Glutamatergic neuron (in vitro differentiated cells): ENCODE measurements around the gene FLNA. TPM values are rescaled to one million over a fixed set of nuclear protein-coding genes. Genes with fewer than 3 reads are reported as not detected.

Experiments
- DNase-seq: peaks from one replicate; pipeline ENCODE4 v3.0.0; 2022
- H3K27ac Mint-ChIP-seq: one replicate; pipeline ENCODE4 v1.8.0; 2020; ENCODE audit warnings: mild to moderate bottlenecking, mixed read lengths, inconsistent platforms; ENCODE audit not compliant: unreplicated experiment
- H3K27me3 Mint-ChIP-seq: one replicate; pipeline ENCODE4 v1.8.0; 2020; ENCODE audit warnings: mild to moderate bottlenecking, moderate library complexity, mixed read lengths, inconsistent platforms; ENCODE audit not compliant: unreplicated experiment
- H3K36me3 Mint-ChIP-seq: one replicate; pipeline ENCODE4 v1.8.0; 2020; ENCODE audit warnings: mild to moderate bottlenecking, mixed read lengths, inconsistent platforms; ENCODE audit not compliant: unreplicated experiment
- H3K4me1 Mint-ChIP-seq: one replicate; pipeline ENCODE4 v1.8.0; 2020; ENCODE audit warnings: mild to moderate bottlenecking, low read depth, mixed read lengths, inconsistent platforms; ENCODE audit not compliant: unreplicated experiment
- H3K4me3 Mint-ChIP-seq: one replicate; pipeline ENCODE4 v1.8.0; 2020; ENCODE audit warnings: mild to moderate bottlenecking, mixed read lengths, inconsistent platforms; ENCODE audit not compliant: unreplicated experiment
- H3K9me3 Mint-ChIP-seq: one replicate; pipeline ENCODE4 v1.8.0; 2020; ENCODE audit warnings: mild to moderate bottlenecking, moderate library complexity, mixed read lengths, inconsistent platforms; ENCODE audit not compliant: unreplicated experiment
- CTCF ChIP-seq: fragments of 200-600 bp; sonication (generic); IDR thresholded peaks from one replicate; pipeline ENCODE4 v1.5.0; 2021; ENCODE audit not compliant: partially characterized antibody, unreplicated experiment
- total RNA-seq: library from RNA; stranded (reverse); fragmentation: NEBNext Ultra II Directional; extraction: Animal tissue kit (Norgen Biotek cat#: 25700); gene quantifications from one replicate; pipeline ENCODE4 v1.2.1, GENCODE V29; 2021; ENCODE audit not compliant: unreplicated experiment

Gene FLNA
- total RNA-seq, 1 donor from 2014 or later, result 499 TPM

- Mint-ChIP-seq H3K4me1 (peaks cover 2% of the 10 kb centered on the region), H3K36me3 (no peaks in the 10 kb centered on the region), H3K27me3 (peaks cover 6% of the 10 kb centered on the region), H3K9me3 (peaks cover 9% of the 10 kb centered on the region), H3K4me3 (peak overlapping the region; percentile 55), H3K27ac (no peak overlapping the region)
- TF ChIP-seq CTCF, result no peak
- DNase-seq, result no peak
Observed at GRCh38 chrX:154367474-154368308, 6.7 kb downstream of the FLNA start.

GRCh38 chrX:154366666-154367055 lies 7.8 kb downstream of the FLNA start:
- TF ChIP-seq CTCF, result no peak
- peaks cover 9% of the 10 kb centered on the region for H3K9me3 Mint-ChIP-seq
- no peak overlapping the region for H3K4me3 Mint-ChIP-seq
- H3K27me3 Mint-ChIP-seq, result peaks cover 3% of the 10 kb centered on the region
- peaks cover 2% of the 10 kb centered on the region for H3K4me1 Mint-ChIP-seq
- no peak overlapping the region for H3K27ac Mint-ChIP-seq
- H3K36me3 Mint-ChIP-seq, result no peaks in the 10 kb centered on the region
- DNase-seq, result no peak

GRCh38 chrX:154365997-154366665 lies 8.3 kb downstream of the FLNA start:
- peaks cover 9% of the 10 kb centered on the region for H3K9me3 Mint-ChIP-seq

GRCh38 chrX:154365052-154365600 lies 9.3 kb downstream of the FLNA start:
- DNase-seq, result no peak
- TF ChIP-seq CTCF, result no peak
- Mint-ChIP-seq H3K36me3 (no peaks in the 10 kb centered on the region), H3K27ac (no peak overlapping the region), H3K4me3 (no peak overlapping the region), H3K4me1 (peaks cover 2% of the 10 kb centered on the region), H3K27me3 (peaks cover 3% of the 10 kb centered on the region), H3K9me3 (peaks cover 9% of the 10 kb centered on the region)

More at GRCh38 chrX:154365997-154366665, 8.3 kb downstream of the FLNA start:
- no peak for DNase-seq
- TF ChIP-seq CTCF, result no peak
- H3K27ac Mint-ChIP-seq, result no peak overlapping the region
- H3K36me3 Mint-ChIP-seq, result no peaks in the 10 kb centered on the region
- H3K27me3 Mint-ChIP-seq, result peaks cover 3% of the 10 kb centered on the region
- H3K4me1 Mint-ChIP-seq, result peaks cover 2% of the 10 kb centered on the region
- H3K4me3 Mint-ChIP-seq, result no peak overlapping the region
